GM19035 (cell line): ENCODE results near the gene TNPO2.
"Not testable (repeated sequence)": the region's sequence is repeated elsewhere in the genome, so short reads cannot be mapped to it uniquely, and the experiment has no call there.

Source experiments
- ATAC-seq: cut with Tn5 transposase; IDR thresholded peaks from one replicate; pipeline ENCODE4 v1.9.1; 2021; ENCODE audit not compliant: unreplicated experiment

Gene TNPO2

DNA sequence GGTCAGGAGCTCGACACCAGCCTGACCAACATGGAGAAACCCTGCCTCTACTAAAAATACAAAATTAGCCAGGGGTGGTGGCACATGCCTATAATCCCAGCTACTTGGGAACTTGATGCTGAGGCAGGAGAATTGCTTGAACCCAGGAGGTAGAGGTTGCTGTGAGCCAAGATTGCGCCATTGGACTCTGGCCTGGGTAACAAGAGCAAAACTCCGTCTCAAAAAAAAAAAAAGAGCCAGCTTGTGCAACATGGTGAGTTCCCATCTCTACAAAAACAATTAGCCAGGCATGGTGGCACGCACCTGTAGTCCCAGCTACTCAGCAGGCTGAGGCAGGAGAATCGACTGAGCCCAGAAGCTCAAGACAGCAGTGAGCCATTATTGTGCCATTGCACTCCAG is 45.7 kb downstream of the TNPO2 start:
- ATAC-seq: not testable (repeated sequence)

DNA sequence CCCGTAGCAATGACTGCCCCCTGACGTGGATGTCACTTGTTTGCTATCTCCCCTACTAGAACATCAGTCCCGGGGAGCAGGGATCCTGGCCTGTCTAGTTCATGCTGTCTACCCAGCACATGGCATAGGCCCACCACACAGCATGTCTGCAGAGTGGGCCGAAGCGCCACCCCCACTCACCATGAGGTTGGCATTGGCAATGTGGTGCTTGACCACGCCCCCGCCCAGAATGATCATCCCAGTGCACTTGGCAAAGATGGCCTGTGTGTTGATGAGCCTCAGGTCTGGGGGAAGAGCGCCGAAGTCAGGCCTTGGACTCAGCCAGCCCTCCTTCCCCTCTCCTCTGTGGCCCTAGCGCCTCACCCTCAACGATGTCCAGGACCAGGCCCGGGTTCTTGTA is 46.8 kb downstream of the TNPO2 start:
- no peak for ATAC-seq

DNA sequence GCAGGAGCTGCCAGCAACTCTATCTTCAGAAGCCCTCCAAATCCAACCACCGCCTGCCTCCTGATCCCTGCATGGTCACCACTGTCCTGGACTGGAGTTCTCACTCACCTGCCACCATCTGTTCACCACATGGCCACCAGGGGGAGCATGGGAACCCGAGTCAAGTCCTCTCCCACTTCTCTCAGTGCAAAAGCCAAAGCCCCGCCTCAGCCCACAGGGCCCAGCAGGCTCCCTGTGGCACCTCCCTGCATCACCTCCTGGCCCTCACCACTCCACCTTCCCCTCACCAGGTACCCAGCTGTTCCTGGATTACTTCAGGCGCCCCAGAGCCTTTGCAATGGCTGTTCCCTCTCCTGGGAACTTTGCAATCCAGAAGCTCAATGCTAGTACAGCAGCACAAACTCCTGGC is 47.3 kb downstream of the TNPO2 start:
- ATAC-seq: no peak

DNA sequence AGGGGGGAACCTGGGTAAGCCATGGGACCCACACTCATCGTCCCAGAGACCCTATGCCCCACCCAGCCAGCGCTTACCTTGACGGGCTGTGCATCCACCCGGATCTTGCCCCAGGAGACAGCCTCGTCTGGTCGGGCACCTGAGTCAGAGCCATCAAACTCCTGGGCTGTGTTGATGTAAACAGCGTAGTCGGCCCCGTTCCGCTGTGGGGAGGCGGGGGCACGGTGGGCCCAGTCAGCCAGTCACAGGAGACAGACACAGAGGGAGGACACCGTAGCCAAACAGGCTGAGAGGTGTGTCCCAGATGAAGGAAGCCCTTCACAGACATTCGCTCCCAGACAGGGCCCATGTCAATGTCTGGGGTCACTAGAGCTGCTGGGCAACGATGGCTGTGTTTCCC is 47.8 kb downstream of the TNPO2 start:
- no peak for ATAC-seq

DNA sequence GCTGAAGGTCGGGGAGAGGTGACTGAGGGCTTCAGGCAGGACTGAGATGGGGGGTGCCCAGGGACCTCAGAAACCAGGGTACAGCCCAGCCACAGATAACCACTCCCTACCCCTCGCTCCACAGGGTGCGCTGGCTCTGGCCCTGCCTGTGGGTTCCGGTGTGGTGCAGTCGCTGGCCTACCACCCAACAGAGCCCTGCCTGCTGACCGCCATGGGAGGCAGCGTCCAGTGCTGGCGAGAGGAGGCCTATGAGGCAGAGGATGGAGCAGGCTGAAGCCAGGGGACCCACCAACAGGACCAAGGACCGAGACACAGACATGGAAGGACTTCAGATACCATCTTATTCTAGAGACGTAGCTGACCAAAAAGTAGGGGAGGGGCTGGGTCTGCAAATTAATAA is 48.3 kb downstream of the TNPO2 start:
- ATAC-seq: no peak

DNA sequence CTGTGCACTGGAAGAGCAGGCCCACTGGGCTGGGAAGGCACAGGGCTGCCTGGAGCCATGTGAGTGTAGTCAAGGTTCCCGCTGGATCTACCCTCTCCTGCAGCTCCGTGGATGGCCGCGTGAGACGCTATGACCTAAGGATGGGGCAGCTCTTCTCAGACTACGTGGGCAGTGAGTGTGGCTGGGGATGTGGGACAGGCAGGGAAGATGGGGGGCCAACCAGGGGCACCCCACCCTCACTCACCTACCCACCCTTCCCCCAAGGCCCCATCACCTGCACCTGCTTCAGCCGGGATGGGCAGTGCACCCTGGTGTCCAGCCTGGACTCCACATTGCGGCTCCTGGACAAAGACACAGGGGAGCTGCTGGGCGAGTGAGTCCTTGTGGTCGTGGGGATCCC is 51.0 kb downstream of the TNPO2 start:
- no peak for ATAC-seq

DNA sequence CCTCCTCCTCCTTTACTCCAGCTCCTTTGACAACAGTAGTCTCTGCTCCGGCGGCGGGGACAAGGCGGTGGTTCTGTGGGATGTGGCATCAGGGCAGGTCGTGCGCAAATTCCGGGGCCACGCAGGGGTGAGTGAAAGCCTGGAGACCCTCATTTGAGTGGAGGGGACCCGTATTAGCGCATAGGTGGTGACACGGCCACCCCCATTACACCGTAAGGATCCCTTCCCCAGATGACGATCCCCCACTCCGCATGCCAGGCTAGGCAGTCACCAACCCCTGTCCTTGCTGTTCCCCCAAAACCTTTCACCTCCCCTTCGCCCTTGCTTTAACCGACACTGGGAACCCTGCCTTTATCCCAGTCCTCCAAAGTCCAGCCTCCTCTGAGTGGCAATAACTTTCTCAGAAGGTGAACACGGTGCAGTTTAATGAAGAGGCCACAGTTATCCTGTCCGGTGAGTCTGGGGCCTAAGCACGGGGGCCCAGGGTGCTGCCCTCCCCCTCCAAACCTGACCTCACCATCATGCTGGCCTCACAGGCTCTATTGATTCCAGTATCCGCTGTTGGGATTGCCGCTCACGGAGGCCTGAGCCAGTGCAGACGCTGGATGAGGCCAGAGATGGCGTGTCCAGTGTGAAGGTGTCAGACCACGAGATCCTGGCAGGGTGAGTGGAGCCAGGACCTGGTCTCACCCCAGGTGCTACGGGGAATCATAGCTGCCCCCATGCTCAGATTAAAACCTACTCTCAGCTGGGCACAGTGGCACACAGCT is 53.4 kb downstream of the TNPO2 start:
- no peak for ATAC-seq

DNA sequence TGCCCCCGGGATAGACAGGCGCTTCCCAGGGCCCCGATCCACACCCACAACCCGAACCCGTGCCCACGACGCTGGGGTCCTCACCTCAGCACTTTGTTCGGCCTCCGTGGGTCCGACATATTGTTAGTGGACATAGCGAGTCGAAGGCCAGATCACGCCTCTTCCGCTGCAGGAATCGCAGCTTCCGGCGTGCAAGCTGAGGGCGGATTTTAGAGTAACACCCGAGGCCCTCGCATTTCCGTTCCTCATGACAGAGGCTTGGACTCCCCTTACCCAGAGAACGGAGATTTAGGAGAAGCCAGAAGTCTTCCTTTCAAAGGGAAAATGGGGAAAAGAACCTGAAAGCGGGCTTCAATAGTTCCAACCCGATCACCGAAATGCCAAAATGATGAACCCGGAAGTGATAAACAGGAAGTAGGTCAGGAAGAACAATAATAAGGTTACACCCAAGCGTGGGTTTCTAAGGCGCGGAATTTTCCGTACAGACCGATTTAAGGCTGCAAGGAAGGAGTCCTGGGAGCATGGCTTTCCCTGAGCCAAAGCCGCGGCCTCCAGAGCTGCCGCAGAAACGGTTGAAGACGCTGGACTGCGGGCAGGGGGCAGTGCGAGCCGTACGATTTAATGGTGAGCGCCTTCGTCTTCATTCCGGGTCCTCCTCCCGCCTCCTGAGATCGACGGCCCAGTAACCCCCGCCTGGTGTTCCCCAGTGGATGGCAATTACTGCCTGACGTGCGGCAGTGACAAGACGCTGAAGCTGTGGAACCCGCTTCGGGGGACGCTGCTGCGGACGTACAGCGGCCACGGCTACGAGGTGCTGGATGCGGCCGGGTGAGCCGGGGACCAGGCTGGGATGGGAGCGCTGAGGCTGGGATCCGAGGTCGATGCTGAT is 54.2 kb downstream of the TNPO2 start:
- peak; percentile 33 for ATAC-seq

DNA sequence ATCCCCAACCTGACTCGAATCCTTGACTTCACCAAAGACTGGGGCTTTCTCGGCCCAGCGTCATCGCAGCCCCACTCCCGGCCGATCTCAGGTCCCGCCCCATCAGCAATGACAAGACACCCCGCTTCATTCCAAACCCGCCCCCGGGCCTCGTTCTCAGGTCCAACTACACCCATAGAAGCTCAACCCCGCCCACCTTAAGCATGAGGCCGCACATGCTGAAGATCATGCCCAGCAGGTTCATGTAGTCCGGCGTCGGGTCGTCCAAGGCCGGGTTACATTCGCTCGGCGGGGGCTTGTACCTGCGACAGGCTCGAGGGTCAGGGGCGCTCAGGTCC is 54.8 kb downstream of the TNPO2 start:
- peak; percentile 6 for ATAC-seq

DNA sequence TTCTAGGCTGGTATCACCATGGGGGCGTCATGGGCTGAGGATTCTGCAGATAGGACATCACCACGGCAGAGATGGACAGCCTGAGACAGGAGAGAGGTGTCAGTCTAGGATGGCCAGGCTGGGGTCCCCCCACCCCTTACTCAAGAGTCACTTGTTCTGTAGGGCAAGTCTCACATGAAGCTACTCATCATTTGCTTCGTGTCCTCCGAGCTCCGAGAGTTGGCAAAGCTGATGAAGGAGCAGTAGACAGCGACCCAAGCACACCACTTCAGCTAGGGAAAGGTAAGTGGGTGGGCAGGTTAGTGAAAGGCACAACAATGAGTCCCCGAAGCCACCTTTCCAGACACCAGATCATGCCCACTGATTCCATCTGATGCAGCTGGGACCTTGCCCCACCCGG is 55.4 kb downstream of the TNPO2 start:
- no peak for ATAC-seq

DNA sequence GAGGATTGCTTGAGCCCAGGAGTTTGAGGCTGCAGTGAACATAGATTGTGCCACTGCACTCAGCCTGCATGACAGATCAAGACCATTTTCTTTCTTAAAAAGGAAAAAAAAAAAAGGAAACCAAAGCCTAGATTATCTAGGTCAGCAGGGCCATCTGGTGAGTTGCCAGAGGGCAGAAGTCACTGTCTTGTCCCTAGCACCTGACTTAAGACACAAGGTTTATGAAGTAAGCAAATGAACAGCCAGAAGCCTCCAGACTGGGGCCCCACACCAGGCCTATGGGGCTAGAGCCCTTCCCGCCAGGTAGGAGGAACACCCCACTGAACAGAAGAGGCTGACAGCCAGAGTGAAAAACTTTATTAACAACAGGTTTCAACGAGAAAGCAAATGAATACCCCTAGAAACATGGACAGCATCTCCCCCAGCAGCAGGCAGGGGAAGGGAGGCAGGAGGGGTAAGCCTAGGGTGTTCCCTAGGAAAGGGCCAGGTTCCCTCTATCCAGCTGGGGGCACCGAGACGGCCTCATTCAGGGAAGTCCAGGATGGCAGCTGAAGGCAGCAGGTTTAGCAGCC is 55.9 kb downstream of the TNPO2 start:
- no peak for ATAC-seq

DNA sequence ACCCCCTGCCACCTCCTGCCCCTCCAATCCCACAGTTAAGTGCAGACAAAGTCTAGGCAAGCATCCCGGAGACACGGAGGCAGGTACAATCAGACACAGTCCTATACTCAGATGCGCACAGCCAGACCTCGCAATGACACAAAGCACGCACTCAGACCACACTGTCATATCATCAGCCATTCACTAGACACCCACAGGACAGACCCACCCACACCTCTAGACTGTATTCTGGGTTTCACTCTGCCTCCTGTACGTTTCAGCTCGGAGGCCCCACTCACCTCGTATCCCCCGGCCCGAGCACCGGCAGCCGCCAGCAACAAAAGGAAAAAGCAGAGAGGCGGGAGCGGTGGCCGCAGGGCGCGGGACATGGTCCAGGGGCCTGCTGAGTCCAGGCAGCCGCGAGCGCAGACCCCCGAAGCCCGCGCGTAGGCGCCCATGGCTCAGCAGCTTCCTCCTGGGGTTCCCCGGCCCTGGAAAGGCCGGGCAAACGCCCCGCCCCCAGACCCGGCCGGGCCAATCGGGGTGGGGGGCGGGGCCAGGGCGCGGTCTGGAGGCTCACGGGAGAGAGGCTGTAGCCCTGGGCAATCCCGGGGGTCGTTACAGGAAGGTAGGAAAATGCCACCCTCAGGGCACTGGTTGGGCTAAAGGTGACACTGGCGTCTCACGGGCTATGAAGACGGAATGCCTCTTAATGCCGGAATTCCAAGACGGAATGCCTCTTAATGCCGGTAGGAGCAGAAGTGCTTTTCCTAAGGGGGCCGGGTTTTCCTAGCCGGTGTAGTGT is 57.3 kb downstream of the TNPO2 start, which contains the start of the genes MAN2B1 and WDR83:
MAN2B1 (minus strand) TSS at position 478 of the 784 bp plus-strand sequence; CDS start at position 437, 41 bp downstream.
WDR83 (plus strand) TSS at position 543 of the 784 bp plus-strand sequence. CDS start 2,984 bp downstream, outside the sequence.
- peak; percentile 45 for ATAC-seq

DNA sequence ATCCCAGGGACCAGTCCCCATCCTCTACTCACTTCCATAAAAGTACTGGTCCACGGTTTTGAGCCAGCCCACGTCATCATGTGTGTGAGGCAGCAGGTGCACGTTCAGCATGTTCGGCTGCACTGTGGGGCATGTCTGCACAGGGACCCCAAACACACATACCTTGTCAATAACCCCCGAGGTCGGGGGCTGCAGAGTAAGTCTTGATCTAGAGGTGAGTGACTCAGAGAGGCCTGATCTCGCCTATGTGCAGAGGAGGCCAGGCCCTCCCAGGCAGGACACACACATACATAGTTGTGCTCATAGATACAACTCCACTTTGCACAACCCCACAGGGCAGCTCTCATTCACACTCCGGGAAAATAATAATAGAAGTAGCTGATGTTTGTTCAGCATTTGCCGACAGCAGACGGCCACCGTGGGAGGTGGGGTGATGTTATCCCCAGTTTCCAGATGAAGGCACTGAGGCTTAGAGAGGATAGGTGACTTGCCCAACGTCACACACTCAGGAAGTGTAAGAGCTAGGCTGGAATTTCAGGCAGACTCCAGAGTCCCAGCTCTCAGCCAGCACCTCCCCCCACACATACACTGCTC is 58.0 kb downstream of the TNPO2 start:
- ATAC-seq: no peak

DNA sequence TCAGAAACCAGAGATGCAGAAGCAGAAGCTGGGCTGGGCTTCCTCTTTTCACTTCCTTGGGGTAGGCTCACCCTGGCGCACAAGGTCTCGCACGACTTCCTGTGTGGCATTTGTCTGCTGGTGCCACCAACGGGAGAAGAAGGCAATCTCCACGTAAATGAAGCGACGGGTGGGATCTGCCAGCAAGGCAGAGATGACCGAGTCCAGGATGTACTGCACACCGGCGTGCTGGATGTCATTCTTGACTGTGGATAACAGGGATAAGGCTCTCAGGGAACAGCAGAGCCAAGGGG is 58.5 kb downstream of the TNPO2 start:
- no peak for ATAC-seq

DNA sequence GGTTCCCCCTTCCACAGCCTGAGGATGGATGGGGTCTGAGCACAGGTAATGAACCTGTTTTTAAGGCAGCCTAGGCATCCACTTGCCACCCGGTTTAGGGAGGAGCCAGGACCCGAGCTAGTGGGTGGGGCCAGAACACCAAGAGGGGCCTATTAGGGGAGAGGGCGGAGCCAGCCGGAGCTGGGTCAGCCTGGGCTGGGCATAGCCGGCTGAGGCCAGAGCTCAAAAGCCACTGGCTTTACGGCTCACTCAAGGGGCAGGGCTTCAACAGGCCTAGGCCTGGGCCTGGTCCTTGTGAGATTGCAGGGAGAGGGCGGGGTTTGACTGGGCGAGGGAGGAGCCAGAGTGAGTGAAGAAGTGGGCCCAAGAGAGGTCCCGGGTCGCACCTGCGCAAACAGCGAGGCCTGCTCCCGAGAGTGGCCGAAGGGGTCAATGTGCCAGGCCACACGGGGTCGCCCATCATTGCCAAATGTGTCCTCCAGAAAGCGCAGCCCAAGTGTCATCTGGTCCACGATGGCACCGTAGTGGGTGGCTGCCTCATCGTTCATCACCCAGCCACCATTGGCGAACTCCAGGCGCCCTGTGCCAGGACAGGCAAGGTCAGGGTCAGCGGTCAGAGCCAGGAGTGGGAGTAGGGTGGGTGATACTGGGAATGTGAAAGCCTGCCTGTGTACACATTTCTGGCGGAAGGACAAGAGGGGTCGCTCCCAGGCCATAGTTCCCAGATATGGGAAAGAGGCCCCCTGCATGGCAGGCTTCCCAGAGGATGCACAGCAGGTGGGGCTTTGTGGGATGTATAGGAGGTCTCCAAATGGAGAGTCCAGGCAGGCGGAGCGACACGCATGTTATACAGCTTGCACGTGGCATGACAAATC is 59.1 kb downstream of the TNPO2 start:
- ATAC-seq: no peak

DNA sequence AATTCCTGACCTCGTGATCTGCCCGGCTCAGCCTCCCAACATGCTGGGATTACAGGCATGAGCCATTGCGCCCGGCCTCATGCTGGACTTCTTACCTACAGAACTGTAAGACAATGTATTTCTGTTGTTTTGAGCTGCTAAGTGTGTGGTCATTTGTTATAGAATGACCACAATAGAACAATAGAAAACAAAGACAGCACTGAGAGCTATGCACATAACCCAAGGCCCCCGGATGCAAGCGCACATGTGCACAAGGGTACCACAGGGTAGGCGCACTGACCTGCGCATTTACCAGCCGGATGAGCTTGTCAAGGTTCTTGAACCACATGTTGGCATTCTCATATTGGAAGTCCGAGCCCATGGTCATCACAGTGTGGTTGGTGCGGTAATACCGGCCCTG is 62.8 kb downstream of the TNPO2 start:
- ATAC-seq: no peak

DNA sequence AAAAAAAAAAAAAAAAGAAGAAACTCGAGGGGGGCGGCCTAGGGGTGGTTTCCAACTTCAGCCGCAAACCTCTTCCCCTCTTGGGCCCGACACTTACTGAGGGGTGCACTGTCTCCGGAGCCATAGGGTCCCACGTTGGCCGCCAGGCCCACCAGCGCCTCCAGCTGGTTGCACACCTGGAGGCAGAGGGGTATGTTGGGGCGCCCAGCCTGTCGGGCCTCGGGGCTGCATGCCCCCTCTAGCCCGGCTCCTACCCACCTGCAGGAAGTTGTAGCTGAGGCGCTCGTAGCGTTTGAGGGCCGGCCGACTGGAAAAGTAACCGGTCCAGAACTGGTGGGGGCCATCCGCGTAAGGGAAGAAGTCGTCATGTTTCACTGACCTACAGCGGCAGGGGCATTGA is 65.8 kb downstream of the TNPO2 start:
- no peak for ATAC-seq

DNA sequence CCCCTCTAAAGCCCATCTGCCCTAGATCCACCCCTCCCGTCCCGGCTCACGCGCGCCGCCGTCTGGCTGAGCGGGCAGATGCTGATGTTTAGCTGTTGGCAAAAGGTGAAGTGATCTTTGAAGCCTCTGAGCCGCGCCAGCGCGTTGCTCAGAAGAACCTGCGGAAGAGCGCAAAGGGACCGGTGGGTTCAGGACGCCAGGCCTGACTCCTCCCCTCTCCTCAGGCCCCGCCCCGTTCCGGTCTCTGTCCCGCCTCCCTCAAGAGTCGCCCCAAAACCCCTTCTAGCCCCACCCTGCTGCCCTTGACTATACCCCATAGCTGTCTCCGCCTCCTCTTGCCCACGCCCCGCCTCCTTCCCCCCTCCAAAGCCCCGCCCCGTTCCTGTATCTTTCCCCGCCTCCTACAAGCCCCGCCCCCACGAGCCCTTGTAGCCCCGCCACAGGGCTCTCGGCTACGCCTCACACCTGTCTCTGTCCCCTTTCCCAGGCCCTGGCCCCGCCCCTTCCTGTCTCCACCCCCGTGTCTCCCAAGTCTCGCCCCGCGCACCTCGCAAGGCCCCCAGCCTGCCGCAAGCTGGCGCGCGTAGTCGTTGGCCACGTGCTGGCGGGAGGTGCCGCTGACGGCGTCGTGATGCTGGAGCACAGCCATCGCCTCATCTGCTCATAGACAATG is 66.7 kb downstream of the TNPO2 start:
- no peak for ATAC-seq

DNA sequence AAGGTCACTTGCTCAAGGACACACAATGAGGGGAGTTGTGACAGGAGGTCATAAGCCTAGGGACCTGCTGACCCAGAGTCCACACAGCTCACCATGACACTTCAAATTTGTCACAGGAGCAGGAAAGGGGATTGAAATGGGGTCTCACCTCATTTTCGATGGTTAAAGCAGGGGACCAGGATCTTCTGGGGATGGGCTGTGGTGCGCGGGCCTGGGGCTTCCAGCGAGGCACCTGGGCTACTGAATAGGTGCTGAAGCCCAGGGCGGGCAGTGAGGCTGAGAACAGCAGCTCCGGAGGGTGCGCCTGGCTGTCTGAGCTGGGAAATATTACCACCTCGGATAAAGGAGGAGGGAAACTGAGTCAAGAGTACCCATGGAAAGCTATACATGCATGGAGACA is 68.2 kb downstream of the TNPO2 start:
- no peak for ATAC-seq
